ENCODE results near the gene PHKB.

The PHKB gene

DNA sequence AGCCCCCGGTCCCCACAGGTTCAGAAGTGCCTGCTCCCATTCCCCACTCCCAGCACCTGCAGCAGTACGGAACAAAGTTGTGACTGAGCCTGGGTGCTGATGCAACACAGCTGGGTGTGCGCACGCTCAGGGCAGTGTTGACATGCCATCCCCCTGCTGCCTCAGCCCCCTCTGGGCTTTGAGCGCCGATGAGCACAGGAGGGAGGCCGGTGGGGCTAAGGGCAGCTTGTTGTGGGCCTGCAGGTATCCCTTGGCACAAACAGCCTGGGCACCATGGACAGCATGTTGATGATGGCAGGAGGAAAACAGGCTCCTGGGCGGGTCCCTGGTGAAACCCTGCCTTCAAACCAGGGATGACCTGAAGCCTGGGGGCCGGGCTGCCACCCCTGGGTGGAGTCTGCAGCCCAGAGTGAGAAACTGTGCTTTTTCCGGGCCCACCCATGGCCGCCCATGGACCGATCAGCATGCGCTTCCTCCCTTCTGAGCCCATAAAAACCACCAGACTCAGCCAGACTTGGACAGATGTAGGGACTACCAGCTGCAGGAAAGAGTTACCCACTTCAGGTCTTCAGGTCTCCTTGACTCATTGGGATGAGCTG lies 175.5 kb downstream of the PHKB start:
- H3K4me3 ChIP-seq (ENCODE audit: low read length), result no peak overlapping the region
- no peaks in the 10 kb centered on the region for H3K4me1 ChIP-seq (ENCODE audit: control insufficient read depth, insufficient read depth, low read length)
- no peak for DNase-seq (ENCODE audit: low read depth, low spot score)
- no CpG with 5 or more reads among the region's 13 CpGs for WGBS (ENCODE audit: insufficient coverage, insufficient read length)
- no peaks in the 10 kb centered on the region for H3K27me3 ChIP-seq (ENCODE audit: control insufficient read depth, insufficient read depth, low read length)
- no peaks in the 10 kb centered on the region for H3K9me3 ChIP-seq (ENCODE audit: control insufficient read depth, insufficient read depth, low read length)
- H3K27ac ChIP-seq (ENCODE audit: low read length), result no peak overlapping the region
- no peaks in the 10 kb centered on the region for H3K36me3 ChIP-seq (ENCODE audit: control insufficient read depth, insufficient read depth, low read length)

DNA sequence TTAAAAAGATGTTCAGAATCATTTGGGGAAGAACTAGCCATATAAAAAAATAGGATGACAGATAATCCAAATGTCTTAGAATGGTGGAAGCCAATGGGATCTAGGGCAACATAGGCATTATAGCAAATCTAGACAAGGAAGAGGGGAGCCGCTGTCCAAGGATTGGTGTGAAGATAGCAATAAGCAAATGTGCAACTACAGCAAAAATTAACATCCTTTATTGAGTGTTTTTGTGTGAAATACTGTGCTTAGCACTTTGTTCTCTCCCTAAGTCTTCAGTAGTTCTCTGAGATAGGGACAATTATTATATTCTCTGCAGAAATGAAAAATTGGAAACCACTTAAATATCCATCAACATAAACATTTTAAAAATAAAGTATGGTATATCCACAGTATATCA lies 177.0 kb downstream of the PHKB start:
- no peak for DNase-seq (ENCODE audit: low read depth, low spot score)
- Histone ChIP-seq H3K9me3 (ENCODE audit: control insufficient read depth, insufficient read depth, low read length) (no peaks in the 10 kb centered on the region), H3K27ac (ENCODE audit: low read length) (no peak overlapping the region), H3K4me3 (ENCODE audit: low read length) (no peak overlapping the region), H3K4me1 (ENCODE audit: control insufficient read depth, insufficient read depth, low read length) (no peaks in the 10 kb centered on the region), H3K36me3 (ENCODE audit: control insufficient read depth, insufficient read depth, low read length) (no peaks in the 10 kb centered on the region), H3K27me3 (ENCODE audit: control insufficient read depth, insufficient read depth, low read length) (no peaks in the 10 kb centered on the region)
- no CpG with 5 or more reads among the region's 1 CpG for WGBS (ENCODE audit: insufficient coverage, insufficient read length)

DNA sequence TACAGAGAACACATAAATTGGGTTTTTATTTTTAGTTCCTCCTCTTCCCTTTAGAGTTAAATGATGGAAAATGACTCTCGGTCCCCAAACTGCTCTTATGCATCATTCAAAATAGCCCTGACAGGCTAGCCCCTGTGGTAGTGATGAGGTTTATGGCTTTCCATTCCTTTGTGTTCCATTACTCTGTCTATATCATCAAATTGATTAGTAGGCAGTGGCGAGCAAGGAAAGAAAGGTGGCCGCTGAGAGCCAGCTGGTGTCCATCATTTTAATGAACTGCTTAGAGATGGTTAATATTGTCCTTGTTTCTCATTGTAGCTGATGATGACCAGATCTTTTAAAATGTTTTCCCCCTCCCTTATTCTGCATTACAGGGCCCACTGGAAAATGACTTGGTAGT lies 179.5 kb downstream of the PHKB start:
- Histone ChIP-seq H3K27me3 (ENCODE audit: control insufficient read depth, insufficient read depth, low read length) (no peaks in the 10 kb centered on the region), H3K4me1 (ENCODE audit: control insufficient read depth, insufficient read depth, low read length) (no peaks in the 10 kb centered on the region), H3K9me3 (ENCODE audit: control insufficient read depth, insufficient read depth, low read length) (no peaks in the 10 kb centered on the region), H3K36me3 (ENCODE audit: control insufficient read depth, insufficient read depth, low read length) (no peaks in the 10 kb centered on the region), H3K27ac (ENCODE audit: low read length) (no peak overlapping the region), H3K4me3 (ENCODE audit: low read length) (no peak overlapping the region)
- no CpG with 5 or more reads among the region's 3 CpGs for WGBS (ENCODE audit: insufficient coverage, insufficient read length)
- no peak for DNase-seq (ENCODE audit: low read depth, low spot score)

DNA sequence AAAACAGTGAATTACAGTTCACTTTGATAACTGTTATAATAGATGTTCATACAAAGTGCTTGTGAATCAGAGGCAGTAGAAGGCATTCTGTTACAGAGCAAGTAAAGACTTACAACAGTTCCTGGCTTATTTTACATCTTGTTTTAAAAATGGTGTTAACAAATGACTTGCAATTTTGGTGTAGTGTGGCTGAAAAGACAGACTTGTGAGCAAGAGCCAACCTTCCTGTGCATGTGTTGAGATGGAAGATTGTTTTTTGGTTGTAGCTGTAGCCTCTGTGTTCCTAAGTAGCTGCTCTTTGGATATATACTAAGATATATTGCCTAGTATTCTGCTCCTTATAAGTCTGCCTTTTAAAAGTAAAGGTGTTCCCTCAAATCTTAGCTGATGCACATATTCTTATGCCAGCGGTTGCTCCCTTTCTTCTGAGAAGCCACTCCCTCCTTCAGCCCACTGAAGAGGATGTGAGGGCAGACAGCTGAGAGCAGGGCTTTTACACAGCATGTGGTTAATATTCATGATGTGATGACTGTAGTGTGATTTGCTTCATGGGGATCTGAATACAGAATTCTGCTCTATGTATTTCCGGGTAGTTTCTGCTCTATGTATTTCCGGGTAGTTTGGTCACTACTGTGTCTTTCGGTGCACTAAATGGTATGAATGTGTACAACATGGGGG lies 182.3 kb downstream of the PHKB start:
- Histone ChIP-seq H3K36me3 (ENCODE audit: control insufficient read depth, insufficient read depth, low read length) (no peaks in the 10 kb centered on the region), H3K4me1 (ENCODE audit: control insufficient read depth, insufficient read depth, low read length) (no peaks in the 10 kb centered on the region), H3K9me3 (ENCODE audit: control insufficient read depth, insufficient read depth, low read length) (no peaks in the 10 kb centered on the region), H3K27ac (ENCODE audit: low read length) (no peak overlapping the region), H3K27me3 (ENCODE audit: control insufficient read depth, insufficient read depth, low read length) (no peaks in the 10 kb centered on the region), H3K4me3 (ENCODE audit: low read length) (no peak overlapping the region)
- WGBS (ENCODE audit: insufficient coverage, insufficient read length), result no CpG with 5 or more reads among the region's 4 CpGs
- no peak for DNase-seq (ENCODE audit: low read depth, low spot score)

DNA sequence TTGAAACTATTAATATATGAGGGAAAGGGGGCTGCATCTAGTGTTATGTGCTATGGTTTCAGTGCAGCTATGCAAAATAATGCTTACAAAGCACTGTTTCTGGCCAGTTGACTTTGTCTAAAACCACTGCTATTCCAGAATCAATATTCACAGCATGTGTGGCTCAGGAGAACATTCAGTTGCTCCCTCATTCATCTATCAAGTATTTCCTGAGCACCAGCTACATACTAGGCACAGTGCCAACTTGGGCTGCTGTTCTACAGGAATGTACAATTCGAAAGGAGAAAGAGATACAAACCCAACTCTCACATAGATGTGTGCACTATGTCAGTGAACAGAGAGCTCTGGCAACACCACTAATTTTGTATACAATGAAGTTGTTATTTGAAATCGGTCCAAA lies 183.0 kb downstream of the PHKB start:
- Histone ChIP-seq H3K36me3 (ENCODE audit: control insufficient read depth, insufficient read depth, low read length) (no peaks in the 10 kb centered on the region), H3K4me1 (ENCODE audit: control insufficient read depth, insufficient read depth, low read length) (no peaks in the 10 kb centered on the region), H3K27ac (ENCODE audit: low read length) (no peak overlapping the region), H3K27me3 (ENCODE audit: control insufficient read depth, insufficient read depth, low read length) (no peaks in the 10 kb centered on the region), H3K4me3 (ENCODE audit: low read length) (no peak overlapping the region), H3K9me3 (ENCODE audit: control insufficient read depth, insufficient read depth, low read length) (no peaks in the 10 kb centered on the region)
- WGBS (ENCODE audit: insufficient coverage, insufficient read length), result no CpG with 5 or more reads among the region's 2 CpGs
- no peak for DNase-seq (ENCODE audit: low read depth, low spot score)

DNA sequence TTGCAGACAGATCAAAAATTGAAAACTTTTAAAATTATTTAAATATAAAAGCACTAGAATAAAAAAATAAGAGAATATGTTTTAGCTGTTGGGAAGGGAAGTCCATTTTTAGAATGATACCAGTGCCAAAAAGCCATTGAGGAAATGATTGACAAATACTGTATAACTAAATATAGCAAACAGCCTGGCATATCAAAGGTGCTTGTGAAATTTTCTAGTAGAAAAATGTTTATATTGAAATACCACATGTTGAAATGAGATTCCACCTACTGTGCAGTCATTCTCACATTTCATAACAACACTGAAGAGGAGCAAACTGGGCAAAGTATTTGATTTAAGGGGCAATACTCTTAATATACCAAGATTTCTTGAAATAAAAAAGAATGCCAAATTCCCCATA lies 183.5 kb downstream of the PHKB start:
- no peaks in the 10 kb centered on the region for H3K27me3 ChIP-seq (ENCODE audit: control insufficient read depth, insufficient read depth, low read length)
- no peaks in the 10 kb centered on the region for H3K36me3 ChIP-seq (ENCODE audit: control insufficient read depth, insufficient read depth, low read length)
- H3K27ac ChIP-seq (ENCODE audit: low read length), result no peak overlapping the region
- no peak overlapping the region for H3K4me3 ChIP-seq (ENCODE audit: low read length)
- DNase-seq (ENCODE audit: low read depth, low spot score), result no peak
- H3K4me1 ChIP-seq (ENCODE audit: control insufficient read depth, insufficient read depth, low read length), result no peaks in the 10 kb centered on the region
- no peaks in the 10 kb centered on the region for H3K9me3 ChIP-seq (ENCODE audit: control insufficient read depth, insufficient read depth, low read length)

DNA sequence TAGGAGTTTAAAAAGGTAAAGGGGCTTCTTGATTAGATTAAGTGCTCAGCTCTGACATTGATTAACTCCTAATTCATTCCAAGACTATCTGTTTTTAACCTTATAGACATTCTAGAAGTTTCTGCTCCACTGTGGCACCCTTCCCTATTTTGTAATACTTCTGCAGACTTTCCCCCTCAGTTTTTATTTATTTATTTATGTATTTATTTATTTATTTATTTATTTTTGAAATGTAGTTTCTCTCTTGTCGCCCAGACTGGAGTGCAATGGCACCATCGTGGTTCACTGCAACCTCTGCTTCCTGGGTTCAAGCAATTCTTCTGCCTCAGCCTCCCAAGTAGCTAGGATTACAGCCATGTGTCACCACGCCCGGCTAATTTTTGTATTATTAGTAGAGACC lies 185.8 kb downstream of the PHKB start:
- Histone ChIP-seq H3K27ac (ENCODE audit: low read length) (no peak overlapping the region), H3K9me3 (ENCODE audit: control insufficient read depth, insufficient read depth, low read length) (no peaks in the 10 kb centered on the region), H3K4me1 (ENCODE audit: control insufficient read depth, insufficient read depth, low read length) (no peaks in the 10 kb centered on the region), H3K4me3 (ENCODE audit: low read length) (no peak overlapping the region), H3K27me3 (ENCODE audit: control insufficient read depth, insufficient read depth, low read length) (no peaks in the 10 kb centered on the region), H3K36me3 (ENCODE audit: control insufficient read depth, insufficient read depth, low read length) (no peaks in the 10 kb centered on the region)
- no CpG with 5 or more reads among the region's 4 CpGs for WGBS (ENCODE audit: insufficient coverage, insufficient read length)
- DNase-seq (ENCODE audit: low read depth, low spot score), result no peak

DNA sequence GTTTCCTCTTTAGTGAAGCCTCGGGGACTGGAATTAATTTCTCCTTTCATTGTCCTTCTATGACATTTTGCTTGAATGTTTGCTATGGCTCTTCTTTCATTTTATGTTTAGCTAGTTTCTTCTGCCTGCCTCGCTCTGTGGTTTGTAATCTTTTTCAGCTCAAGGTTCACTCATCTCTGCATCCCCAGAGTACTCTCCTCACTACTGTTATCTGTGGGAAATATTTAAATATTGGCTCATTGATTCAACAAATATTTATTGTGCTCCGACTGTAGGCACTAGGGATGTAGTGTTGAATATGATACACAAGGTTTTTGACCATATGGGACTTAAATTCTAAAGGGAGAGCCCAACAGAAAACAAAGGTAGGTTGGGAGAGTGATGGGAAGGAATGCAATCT lies 195.9 kb downstream of the PHKB start:
- Histone ChIP-seq H3K9me3 (ENCODE audit: control insufficient read depth, insufficient read depth, low read length) (no peaks in the 10 kb centered on the region), H3K4me1 (ENCODE audit: control insufficient read depth, insufficient read depth, low read length) (no peaks in the 10 kb centered on the region), H3K4me3 (ENCODE audit: low read length) (no peak overlapping the region), H3K27me3 (ENCODE audit: control insufficient read depth, insufficient read depth, low read length) (no peaks in the 10 kb centered on the region), H3K27ac (ENCODE audit: low read length) (no peak overlapping the region), H3K36me3 (ENCODE audit: control insufficient read depth, insufficient read depth, low read length) (no peaks in the 10 kb centered on the region)
- no CpG with 5 or more reads among the region's 3 CpGs for WGBS (ENCODE audit: insufficient coverage, insufficient read length)
- DNase-seq (ENCODE audit: low read depth, low spot score), result no peak

DNA sequence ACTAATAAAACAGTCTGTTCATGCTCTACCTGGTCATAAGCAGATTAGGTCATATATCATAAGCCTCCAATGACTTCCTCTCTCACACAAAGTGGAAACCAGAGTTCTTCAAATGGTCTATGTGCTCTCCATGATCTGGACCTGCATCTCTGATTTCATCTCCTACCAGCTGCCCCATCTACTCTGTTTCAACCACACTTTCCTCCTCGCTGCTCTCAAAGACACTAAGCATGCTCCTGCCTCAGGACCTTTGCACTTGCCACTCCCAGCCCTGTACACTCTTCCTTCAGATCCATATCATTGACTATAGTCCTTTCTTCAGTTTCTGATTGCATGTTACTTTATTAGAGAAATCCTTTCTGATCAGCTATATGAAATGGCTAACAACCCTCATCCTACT lies 196.8 kb downstream of the PHKB start:
- no peak overlapping the region for H3K4me3 ChIP-seq (ENCODE audit: low read length)
- H3K9me3 ChIP-seq (ENCODE audit: control insufficient read depth, insufficient read depth, low read length), result no peaks in the 10 kb centered on the region
- WGBS (ENCODE audit: insufficient coverage, insufficient read length), result no CpG with 5 or more reads among the region's 1 CpG
- H3K36me3 ChIP-seq (ENCODE audit: control insufficient read depth, insufficient read depth, low read length), result no peaks in the 10 kb centered on the region
- no peaks in the 10 kb centered on the region for H3K4me1 ChIP-seq (ENCODE audit: control insufficient read depth, insufficient read depth, low read length)
- H3K27ac ChIP-seq (ENCODE audit: low read length), result no peak overlapping the region
- no peak for DNase-seq (ENCODE audit: low read depth, low spot score)
- no peaks in the 10 kb centered on the region for H3K27me3 ChIP-seq (ENCODE audit: control insufficient read depth, insufficient read depth, low read length)

DNA sequence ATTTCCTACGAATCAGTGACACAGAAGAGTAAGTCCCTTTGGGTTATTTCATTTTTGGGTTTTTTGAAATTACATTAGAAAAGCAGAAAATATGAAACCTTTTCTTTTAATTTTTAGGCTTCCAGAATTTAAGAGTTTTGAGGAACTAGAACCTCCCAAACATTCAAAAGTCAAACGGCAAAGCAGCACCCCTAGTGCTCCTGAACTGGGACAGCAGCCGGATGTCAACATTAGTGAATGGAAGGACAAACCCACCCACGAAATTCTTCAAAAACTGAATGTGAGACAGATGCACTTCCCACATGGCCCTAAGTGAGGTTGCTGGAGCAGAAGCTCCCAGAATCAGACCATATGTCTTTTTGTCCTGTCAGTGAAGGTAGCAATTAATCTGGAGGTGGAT lies 199.4 kb downstream of the PHKB start:
- Histone ChIP-seq H3K4me3 (ENCODE audit: low read length) (no peak overlapping the region), H3K27ac (ENCODE audit: low read length) (no peak overlapping the region), H3K36me3 (ENCODE audit: control insufficient read depth, insufficient read depth, low read length) (no peaks in the 10 kb centered on the region), H3K9me3 (ENCODE audit: control insufficient read depth, insufficient read depth, low read length) (no peaks in the 10 kb centered on the region), H3K27me3 (ENCODE audit: control insufficient read depth, insufficient read depth, low read length) (no peaks in the 10 kb centered on the region), H3K4me1 (ENCODE audit: control insufficient read depth, insufficient read depth, low read length) (no peaks in the 10 kb centered on the region)
- no CpG with 5 or more reads among the region's 4 CpGs for WGBS (ENCODE audit: insufficient coverage, insufficient read length)
- DNase-seq (ENCODE audit: low read depth, low spot score), result no peak

DNA sequence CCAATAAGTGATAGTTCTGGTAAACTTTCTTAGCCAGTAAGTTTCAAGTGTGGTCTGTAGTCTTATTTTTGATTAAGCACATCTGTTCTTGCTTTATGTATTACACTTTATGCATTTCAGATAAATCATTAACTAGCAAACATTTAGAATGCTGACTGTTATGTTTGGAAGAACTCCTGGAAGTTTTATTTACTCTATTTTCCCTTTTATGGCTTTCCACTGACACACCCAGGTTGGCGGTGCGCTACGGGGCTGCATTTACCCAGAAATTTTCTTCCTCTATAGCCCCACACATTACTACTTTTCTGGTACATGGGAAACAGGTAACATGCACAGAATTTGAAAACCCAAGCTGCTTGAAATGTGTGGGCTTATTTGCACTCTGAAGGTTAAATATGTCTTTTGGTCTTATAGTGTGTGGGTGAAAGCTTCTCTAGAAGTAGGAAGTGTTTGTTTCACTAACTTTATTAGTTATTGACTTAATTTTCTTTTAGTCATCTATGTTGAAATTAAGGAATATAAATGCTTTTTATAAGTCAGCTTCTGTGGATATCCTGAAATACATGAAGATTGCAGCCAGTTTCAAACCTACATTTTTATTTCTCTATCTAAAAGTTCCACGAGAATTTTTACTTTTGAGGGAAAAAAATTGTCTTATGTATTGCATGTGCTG lies 203.7 kb downstream of the PHKB start:
- DNase-seq (ENCODE audit: low read depth, low spot score), result no peak
- H3K4me3 ChIP-seq (ENCODE audit: low read length), result no peak overlapping the region
- H3K9me3 ChIP-seq (ENCODE audit: control insufficient read depth, insufficient read depth, low read length), result no peaks in the 10 kb centered on the region
- no peaks in the 10 kb centered on the region for H3K27me3 ChIP-seq (ENCODE audit: control insufficient read depth, insufficient read depth, low read length)
- no CpG with 5 or more reads among the region's 4 CpGs for WGBS (ENCODE audit: insufficient coverage, insufficient read length)
- no peaks in the 10 kb centered on the region for H3K36me3 ChIP-seq (ENCODE audit: control insufficient read depth, insufficient read depth, low read length)
- H3K4me1 ChIP-seq (ENCODE audit: control insufficient read depth, insufficient read depth, low read length), result no peaks in the 10 kb centered on the region
- H3K27ac ChIP-seq (ENCODE audit: low read length), result no peak overlapping the region
